ENCODE data around the gene TMEM25. TPM values are rescaled to one million over a fixed set of nuclear protein-coding genes. Genes with fewer than 3 reads are reported as not detected.

Gene TMEM25
- total and polyA plus RNA-seq, 2 donors (not counting 1 experiment from before 2014, with no cell fraction given): 12.6 to 21.3 TPM

DNA sequence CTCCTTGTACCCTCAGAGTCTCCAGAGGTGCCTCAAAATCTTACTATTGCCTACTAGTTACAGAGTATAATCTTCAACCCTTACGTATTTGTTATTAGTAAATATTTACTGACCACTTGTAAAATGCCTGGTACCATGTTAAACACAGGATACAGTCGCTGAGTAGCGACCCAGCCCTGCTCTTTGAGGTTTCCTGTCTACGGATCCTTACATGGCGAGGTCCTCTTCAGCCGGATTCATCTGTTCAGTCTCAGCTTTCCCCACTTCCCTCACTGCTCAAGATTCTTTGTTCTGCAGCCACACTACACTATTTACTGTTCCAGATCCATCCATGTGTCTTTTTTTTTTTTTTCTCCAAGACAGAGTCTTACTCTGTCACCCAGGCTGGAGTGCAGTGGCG lies 16.9 kb upstream of the TMEM25 start:
- Histone ChIP-seq H3K27me3 (ENCODE audit: control insufficient read depth, insufficient read depth, low read length) (no peaks in the 10 kb centered on the region), H3K9me3 (ENCODE audit: control insufficient read depth, insufficient read depth, low read depth, low read length) (no peaks in the 10 kb centered on the region), H3K27ac (ENCODE audit: insufficient read depth, low read length) (no peak overlapping the region), H3K4me2 (ENCODE audit: extremely low read depth, insufficient read depth, low read length) (no peak overlapping the region), H3K9ac (ENCODE audit: insufficient read depth, low read length) (no peak overlapping the region), H2AFZ (ENCODE audit: low read length) (no peak overlapping the region), H3K36me3 (ENCODE audit: control insufficient read depth, insufficient read depth, low read length) (peaks cover 10% of the 10 kb centered on the region), H4K20me1 (ENCODE audit: control insufficient read depth, extremely low read depth, insufficient read depth, low read length) (no peaks in the 10 kb centered on the region), H3K4me3 (replicated peaks in 1 of 4; ENCODE audit: control extremely low read depth in 1 of 4, insufficient read depth in 1 of 4, low read depth in 3 of 4, low read length in 4 of 4) (no peak overlapping the region), H3K4me1 (ENCODE audit: control insufficient read depth, extremely low read depth, insufficient read depth, low read length) (no peaks in the 10 kb centered on the region), H3K79me2 (ENCODE audit: control insufficient read depth, insufficient read depth, low read length) (no peaks in the 10 kb centered on the region)
- DNase-seq (ENCODE audit: low read depth in 2 of 2): no peak
- no peak for TF ChIP-seq EZH2 (IDR thresholded peaks at IDR 0.05; ENCODE audit: low read length, missing control alignments)
- TF ChIP-seq, protein P1, sequence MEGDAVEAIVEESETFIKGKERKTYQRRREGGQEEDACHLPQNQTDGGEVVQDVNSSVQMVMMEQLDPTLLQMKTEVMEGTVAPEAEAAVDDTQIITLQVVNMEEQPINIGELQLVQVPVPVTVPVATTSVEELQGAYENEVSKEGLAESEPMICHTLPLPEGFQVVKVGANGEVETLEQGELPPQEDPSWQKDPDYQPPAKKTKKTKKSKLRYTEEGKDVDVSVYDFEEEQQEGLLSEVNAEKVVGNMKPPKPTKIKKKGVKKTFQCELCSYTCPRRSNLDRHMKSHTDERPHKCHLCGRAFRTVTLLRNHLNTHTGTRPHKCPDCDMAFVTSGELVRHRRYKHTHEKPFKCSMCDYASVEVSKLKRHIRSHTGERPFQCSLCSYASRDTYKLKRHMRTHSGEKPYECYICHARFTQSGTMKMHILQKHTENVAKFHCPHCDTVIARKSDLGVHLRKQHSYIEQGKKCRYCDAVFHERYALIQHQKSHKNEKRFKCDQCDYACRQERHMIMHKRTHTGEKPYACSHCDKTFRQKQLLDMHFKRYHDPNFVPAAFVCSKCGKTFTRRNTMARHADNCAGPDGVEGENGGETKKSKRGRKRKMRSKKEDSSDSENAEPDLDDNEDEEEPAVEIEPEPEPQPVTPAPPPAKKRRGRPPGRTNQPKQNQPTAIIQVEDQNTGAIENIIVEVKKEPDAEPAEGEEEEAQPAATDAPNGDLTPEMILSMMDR (conservative IDR thresholded peaks at IDR 0.05 in 1 of 2, IDR thresholded peaks at IDR 0.05 in 1 of 2; ENCODE audit: low read depth in 1 of 2, low read length in 2 of 2): no peak

DNA sequence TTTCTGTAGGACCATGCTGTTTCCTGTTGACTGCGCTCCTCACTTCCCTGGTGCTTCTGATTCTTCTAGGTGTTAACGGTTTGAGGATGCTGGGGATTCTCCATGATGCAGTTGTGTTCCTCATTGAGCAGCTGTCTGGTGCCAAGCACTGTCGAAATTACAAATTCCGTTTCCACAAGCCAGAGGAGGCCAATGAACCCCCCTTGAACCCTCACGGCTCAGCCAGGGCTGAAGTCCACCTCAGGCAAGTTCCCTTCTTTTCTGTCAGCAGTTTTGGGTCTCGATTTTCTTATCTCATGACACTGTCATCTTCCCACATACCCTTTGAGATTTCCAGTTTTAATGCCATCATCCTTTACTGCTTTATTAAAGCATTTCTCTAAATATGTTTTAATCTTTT lies 11.4 kb upstream of the TMEM25 start:
- no peak overlapping the region for H2AFZ ChIP-seq (ENCODE audit: low read length)
- H3K27ac ChIP-seq (ENCODE audit: insufficient read depth, low read length): no peak overlapping the region
- no peak for DNase-seq (ENCODE audit: low read depth in 2 of 2)
- H4K20me1 ChIP-seq (ENCODE audit: control insufficient read depth, extremely low read depth, insufficient read depth, low read length): no peaks in the 10 kb centered on the region
- no peaks in the 10 kb centered on the region for H3K79me2 ChIP-seq (ENCODE audit: control insufficient read depth, insufficient read depth, low read length)
- H3K4me3 ChIP-seq (replicated peaks in 1 of 4; ENCODE audit: control extremely low read depth in 1 of 4, insufficient read depth in 1 of 4, low read depth in 3 of 4, low read length in 4 of 4): no peak overlapping the region
- H3K4me1 ChIP-seq (ENCODE audit: control insufficient read depth, extremely low read depth, insufficient read depth, low read length): no peaks in the 10 kb centered on the region
- TF ChIP-seq, protein P1 (conservative IDR thresholded peaks at IDR 0.05 in 1 of 2, IDR thresholded peaks at IDR 0.05 in 1 of 2; ENCODE audit: low read depth in 1 of 2, low read length in 2 of 2): no peak
- no peak for TF ChIP-seq EZH2 (IDR thresholded peaks at IDR 0.05; ENCODE audit: low read length, missing control alignments)
- no peaks in the 10 kb centered on the region for H3K9me3 ChIP-seq (ENCODE audit: control insufficient read depth, insufficient read depth, low read depth, low read length)
- peaks cover 19% of the 10 kb centered on the region for H3K36me3 ChIP-seq (ENCODE audit: control insufficient read depth, insufficient read depth, low read length)
- H3K4me2 ChIP-seq (ENCODE audit: extremely low read depth, insufficient read depth, low read length): no peak overlapping the region
- no peak overlapping the region for H3K9ac ChIP-seq (ENCODE audit: insufficient read depth, low read length)
- H3K27me3 ChIP-seq (ENCODE audit: control insufficient read depth, insufficient read depth, low read length): no peaks in the 10 kb centered on the region

DNA sequence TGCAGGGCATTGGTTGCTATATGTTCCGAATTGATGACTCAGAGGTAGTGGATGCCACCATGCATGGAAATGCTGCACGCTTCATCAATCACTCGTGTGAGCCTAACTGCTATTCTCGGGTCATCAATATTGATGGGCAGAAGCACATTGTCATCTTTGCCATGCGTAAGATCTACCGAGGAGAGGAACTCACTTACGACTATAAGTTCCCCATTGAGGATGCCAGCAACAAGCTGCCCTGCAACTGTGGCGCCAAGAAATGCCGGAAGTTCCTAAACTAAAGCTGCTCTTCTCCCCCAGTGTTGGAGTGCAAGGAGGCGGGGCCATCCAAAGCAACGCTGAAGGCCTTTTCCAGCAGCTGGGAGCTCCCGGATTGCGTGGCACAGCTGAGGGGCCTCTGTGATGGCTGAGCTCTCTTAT lies 9.1 kb upstream of the TMEM25 start:
- H3K79me2 ChIP-seq (ENCODE audit: control insufficient read depth, insufficient read depth, low read length): no peaks in the 10 kb centered on the region
- TF ChIP-seq, protein P1 (conservative IDR thresholded peaks at IDR 0.05 in 1 of 2, IDR thresholded peaks at IDR 0.05 in 1 of 2; ENCODE audit: low read depth in 1 of 2, low read length in 2 of 2): no peak
- H3K4me1 ChIP-seq (ENCODE audit: control insufficient read depth, extremely low read depth, insufficient read depth, low read length): no peaks in the 10 kb centered on the region
- H4K20me1 ChIP-seq (ENCODE audit: control insufficient read depth, extremely low read depth, insufficient read depth, low read length): no peaks in the 10 kb centered on the region
- no peak overlapping the region for H3K4me3 ChIP-seq (replicated peaks in 1 of 4; ENCODE audit: control extremely low read depth in 1 of 4, insufficient read depth in 1 of 4, low read depth in 3 of 4, low read length in 4 of 4)
- no peaks in the 10 kb centered on the region for H3K27me3 ChIP-seq (ENCODE audit: control insufficient read depth, insufficient read depth, low read length)
- H3K9me3 ChIP-seq (ENCODE audit: control insufficient read depth, insufficient read depth, low read depth, low read length): no peaks in the 10 kb centered on the region
- no peak overlapping the region for H3K27ac ChIP-seq (ENCODE audit: insufficient read depth, low read length)
- peaks cover 15% of the 10 kb centered on the region for H3K36me3 ChIP-seq (ENCODE audit: control insufficient read depth, insufficient read depth, low read length)
- no peak overlapping the region for H3K4me2 ChIP-seq (ENCODE audit: extremely low read depth, insufficient read depth, low read length)
- no peak overlapping the region for H3K9ac ChIP-seq (ENCODE audit: insufficient read depth, low read length)
- H2AFZ ChIP-seq (ENCODE audit: low read length): no peak overlapping the region
- DNase-seq (ENCODE audit: low read depth in 2 of 2): no peak
